K562 (cell line): ENCODE measurements around the gene HYAL1. TPM values are rescaled to one million over a fixed set of nuclear protein-coding genes. Genes with fewer than 3 reads are reported as not detected.

Source experiments
- ATAC-seq: fragments of 200-7000 bp; cut with Tn5 transposase; 3 replicates; pipeline ENCODE4 v1.9.1; 2020; ENCODE audit warnings: moderate library complexity
- BruUV-seq: library from RNA; stranded (reverse); fragments of 400-500 nt; replicated peaks from 2 replicates; lab custom pipeline; 2021; lab: Mats Ljungman, UMichigan
- CTCF ChIA-PET: fragments of 300-600 bp; formaldehyde crosslinking; extraction: SDS; loops from one replicate; lab custom pipeline; 2021; ENCODE audit warnings: low intra/inter-chr PET ratio; lab: Yijun Ruan, JAX
- POLR2A ChIA-PET: fragments of 300-600, 350-650 bp; sonication (Branson Sonifier 250); formaldehyde crosslinking; extraction: SDS; loops from one replicate; lab custom pipeline; 2021; ENCODE audit warnings: antibody characterized with exemption, inconsistent platforms; lab: Yijun Ruan, JAX
- DNase-seq, 4 experiments: peaks; one replicate each; pipeline versions ENCODE4 v3.0.0 to v3.0.0-alpha.2; 2011 to 2018; ENCODE audit warnings: low spot score in 3 of 4, mixed read lengths in 3 of 4; ENCODE audit errors: extremely low read depth in 1 of 4
- FAIRE-seq: peaks from 2 replicates; lab custom pipeline; 2011; peaks lifted over from hg19 to GRCh38; lab: Jason Lieb, UNC
- H2AFZ ChIP-seq: 2 replicates; pipeline ENCODE4 v1.6.0; 2011; ENCODE audit warnings: low read depth, low read length, control low read depth, inconsistent platforms
- H3K27ac ChIP-seq: fragments of 200-600 bp; 3 replicates; pipeline ENCODE4 v1.8.0; 2011; ENCODE audit warnings: low read depth, mild to moderate bottlenecking, control low read depth, inconsistent platforms, low read length, moderate library complexity, mixed read lengths; ENCODE audit errors: extremely low read depth
- H3K27me3 ChIP-seq, 2 experiments: fragments of 300-600 bp in 1 of 2; 2 replicates in 1 of 2; 3 replicates in 1 of 2; pipeline versions ENCODE4 v1.6.0 to v1.8.0; 2011; ENCODE audit warnings: inconsistent platforms in 2 of 2, low read length in 2 of 2, mild to moderate bottlenecking in 1 of 2, mixed read lengths in 1 of 2, moderate library complexity in 1 of 2; ENCODE audit not compliant: control insufficient read depth in 2 of 2, insufficient read depth in 2 of 2
- H3K36me3 ChIP-seq: fragments of 300-600 bp; 3 replicates; pipeline ENCODE4 v1.8.0; 2011; ENCODE audit warnings: mild to moderate bottlenecking, low read length, inconsistent platforms; ENCODE audit not compliant: control insufficient read depth, insufficient read depth
- H3K4me1 ChIP-seq, 2 experiments: fragments of 200-600 bp in 1 of 2; replicated peaks in 1 of 2; 2 replicates in 1 of 2; 3 replicates in 1 of 2; pipeline versions ENCODE4 v1.5.1 to v1.8.0; 2011; ENCODE audit warnings: inconsistent platforms in 2 of 2, low read length in 2 of 2, mild to moderate bottlenecking in 1 of 2, mixed read lengths in 1 of 2, moderate library complexity in 1 of 2; ENCODE audit not compliant: control insufficient read depth in 2 of 2, insufficient read depth in 2 of 2
- H3K4me2 ChIP-seq: 2 replicates; pipeline ENCODE4 v1.6.1; 2011; ENCODE audit warnings: low read length, control low read depth, inconsistent platforms, mixed read lengths; ENCODE audit not compliant: insufficient read depth
- H3K4me3 ChIP-seq: fragments of 200-600 bp; sonication (generic), shearing (Covaris generic); 2 replicates; pipeline ENCODE4 v1.5.1; 2016; ENCODE audit warnings: control low read depth, inconsistent platforms
- H3K79me2 ChIP-seq: fragments of 200-600 bp; 3 replicates; pipeline ENCODE4 v1.8.0; 2011; ENCODE audit warnings: low read length, inconsistent platforms; ENCODE audit not compliant: control insufficient read depth, insufficient read depth
- H3K9ac ChIP-seq, 2 experiments: 2 replicates each; pipeline versions ENCODE4 v1.6.0 to v1.6.1; 2011; ENCODE audit warnings: low read depth in 2 of 2, low read length in 2 of 2, control low read depth in 1 of 2, inconsistent platforms in 1 of 2, mild to moderate bottlenecking in 1 of 2, mixed read lengths in 1 of 2; ENCODE audit not compliant: insufficient read depth in 1 of 2
- H3K9me1 ChIP-seq: one replicate; pipeline ENCODE4 v1.6.0; 2011; ENCODE audit warnings: inconsistent platforms, mild to moderate bottlenecking, low read length, moderate library complexity; ENCODE audit not compliant: control insufficient read depth, insufficient read depth
- H3K9me3 ChIP-seq: replicated peaks from 2 replicates; pipeline ENCODE4 v1.5.1; 2011; ENCODE audit warnings: low read depth, low read length, inconsistent platforms; ENCODE audit not compliant: control insufficient read depth, insufficient read depth
- H4K20me1 ChIP-seq: replicated peaks from 2 replicates; pipeline ENCODE4 v1.6.1; 2011; ENCODE audit warnings: low read length, inconsistent platforms, mixed read lengths; ENCODE audit not compliant: control insufficient read depth, insufficient read depth
- BRD9 ChIP-seq: fragments of 450-650 bp; IDR thresholded peaks from 2 replicates; pipeline ENCODE4 v1.6.1; 2018; ENCODE audit warnings: low read depth; ENCODE audit not compliant: partially characterized antibody
- CBX3 ChIP-seq, 2 experiments: IDR thresholded peaks; 1 replicate in 1 of 2; 2 replicates in 1 of 2; pipeline ENCODE4 v1.6.1; 2012; ENCODE audit warnings: inconsistent platforms in 2 of 2, low read length in 2 of 2, borderline replicate concordance in 1 of 2, control low read depth in 1 of 2
- CHAMP1 ChIP-seq: fragments of 450-650 bp; IDR thresholded peaks from 2 replicates; pipeline ENCODE4 v1.6.1; 2016; ENCODE audit warnings: mild to moderate bottlenecking
- E2F4 ChIP-seq: sonication (generic); formaldehyde crosslinking; IDR thresholded peaks from 2 replicates; pipeline ENCODE4 v1.8.0; 2022; ENCODE audit warnings: mild to moderate bottlenecking, low read depth, missing genetic modification reagents
- FOXP1 ChIP-seq: sonication (generic); formaldehyde crosslinking; IDR thresholded peaks from 2 replicates; pipeline ENCODE4 v1.8.0; 2022; ENCODE audit warnings: mild to moderate bottlenecking, missing genetic modification reagents
- MEF2A ChIP-seq: IDR thresholded peaks from 2 replicates; pipeline ENCODE4 v1.6.1; 2011; ENCODE audit warnings: low read depth, mild to moderate bottlenecking, low read length, moderate library complexity; ENCODE audit not compliant: control insufficient read depth
- NR2C2 ChIP-seq, 2 experiments: fragments of 200-800 bp in 1 of 2; sonication (Bioruptor generic) in 1 of 2; sonication (generic) in 1 of 2; formaldehyde crosslinking in 1 of 2; IDR thresholded peaks; 2 replicates each; pipeline versions ENCODE4 v1.6.1 to v1.8.0; 2016 to 2022; ENCODE audit warnings: mild to moderate bottlenecking in 1 of 2, missing compliant biosample characterization in 1 of 2, missing genetic modification characterization in 1 of 2, missing genetic modification reagents in 1 of 2
- POLR2G ChIP-seq: fragments of 200-400 bp; formaldehyde crosslinking; IDR thresholded peaks from 2 replicates; pipeline ENCODE4 v1.6.1; 2017; ENCODE audit warnings: low read depth, mild to moderate bottlenecking, antibody characterized with exemption, low read length, moderate library complexity
- RBFOX2 ChIP-seq: fragments of 200-400 bp; formaldehyde crosslinking; IDR thresholded peaks from 2 replicates; pipeline ENCODE4 v1.6.1; 2017; ENCODE audit warnings: low read depth, mild to moderate bottlenecking, low read length, moderate library complexity
- RBM22 ChIP-seq: fragments of 200-400 bp; formaldehyde crosslinking; IDR thresholded peaks from 2 replicates; pipeline ENCODE4 v1.6.1; 2018; ENCODE audit warnings: low read length, low read depth; ENCODE audit not compliant: poor library complexity, severe bottlenecking
- SMARCE1 ChIP-seq: fragments of 450-650 bp; IDR thresholded peaks from 2 replicates; pipeline ENCODE4 v1.7.1; 2016; ENCODE audit warnings: mild to moderate bottlenecking
- WGBS: fragments of 100-300 bp; shearing (Covaris generic); methylation state at CpG from one replicate; pipeline ENCODE4 v1.1.6; 2016; ENCODE audit warnings: low coverage, mixed read lengths; ENCODE audit not compliant: insufficient coverage; ENCODE audit errors: missing lambda C conversion rate; 5-methylcytosine and 5-hydroxymethylcytosine counted together
- in situ Hi-C: fragments of 300-500 bp; cut with MboI; formaldehyde crosslinking; loops from 4 replicates; pipeline ENCODE4 v1.15.0; 2018; ENCODE audit warnings: inconsistent platforms, mixed read lengths
- intact Hi-C: fragments of 100-400 bp; cut with micrococcal nuclease; formaldehyde crosslinking; loops from 2 replicates; pipeline ENCODE4 v1.14.2; 2022
- polyA plus RNA-seq, 8 experiments: library from polyadenylated mRNA; depleted of rRNA in 4 of 8; stranded (reverse) in 5 of 8; unstranded in 3 of 8; fragments of >200 nt; fragmentation: Nextera tagmentation in 2 of 8; fragmentation: Illumina TruSeq in 1 of 8; extraction: Ambion mirVana in 2 of 8; extraction: Trizol in 1 of 8; gene quantifications; 2 replicates each; pipeline versions ENCODE4 v1.2.1 to v1.2.3, GENCODE V29; 2011 to 2014; ENCODE audit warnings: inconsistent platforms in 1 of 8, missing spikeins in 1 of 8
- total RNA-seq, 7 experiments: library from RNA; depleted of rRNA in 6 of 7; stranded (reverse); fragments of >200 nt in 6 of 7; fragmentation: Illumina TruSeq in 2 of 7; extraction: Trizol in 2 of 7; gene quantifications; 2 replicates each; pipeline versions ENCODE4 v1.2.1 to v1.2.3, GENCODE V29; 2011 to 2021; ENCODE audit warnings: low replicate concordance in 1 of 7

HYAL1 gene
- total and polyA plus RNA-seq, 9 of the 15 experiments (the other 6 are each of a cell fraction or from before 2014, with no cell fraction given), result 1.4 to 8.5 (median 4.7) TPM

- no peak for FAIRE-seq
- peaks cover 25 to 53% of the 10 kb centered on the region in 2 experiments; a peak in 4 of 5 replicates for H3K4me1 ChIP-seq
- CTCF ChIA-PET, result no interaction called here
These were observed 1.0 kb downstream of the HYAL1 start for GRCh38 chr3:50302095-50303012.

GRCh38 chr3:50300681-50301254, 2.6 kb downstream of the HYAL1 start:
- H3K4me2 ChIP-seq, result peak overlapping the region; percentile 94
- H3K79me2 ChIP-seq, result peaks cover 49% of the 10 kb centered on the region
- no peaks in the 10 kb centered on the region for H3K9me3 ChIP-seq
- H3K4me1 ChIP-seq, result peaks cover 25 to 62% of the 10 kb centered on the region in 2 experiments; a peak in 4 of 5 replicates
- no peak overlapping the region for H2AFZ ChIP-seq
- no peaks in the 10 kb centered on the region for H4K20me1 ChIP-seq
- POLR2A ChIA-PET, result no interaction called here
- in situ Hi-C loops, result no loop called here
- peak overlapping the region; percentile 83 for H3K4me3 ChIP-seq
- DNase-seq, result no peak
- H3K27ac ChIP-seq, result peak overlapping the region; percentile 99
- peak overlapping the region; percentile 87 to 94 for H3K9ac ChIP-seq
- H3K36me3 ChIP-seq, result peaks cover 19% of the 10 kb centered on the region; the same call in 2 of the 3 replicates
- ATAC-seq, result no peak
- H3K27me3 ChIP-seq, result no peaks in the 10 kb centered on the region
- WGBS, result 73% methylated on average over 5 of the region's 6 CpGs
- peak; percentile 23 for FAIRE-seq
- CTCF ChIA-PET, result no interaction called here
- no TSS peak for BruUV-seq
- intact Hi-C loops, result no loop called here
- no peaks in the 10 kb centered on the region for H3K9me1 ChIP-seq
- TF ChIP-seq RBM22, result no peak
- TF ChIP-seq E2F4 (CRISPR knock-in tag), result no peak
- no peak for TF ChIP-seq CBX3 (IDR thresholded peaks at IDR 0.05; ENCODE audit: borderline replicate concordance in 1 of 2, low read length in 2 of 2)
- TF ChIP-seq MEF2A, result no peak
- TF ChIP-seq BRD9, result no peak
- TF ChIP-seq SMARCE1, result no peak
- TF ChIP-seq CHAMP1, result no peak

More at GRCh38 chr3:50302095-50303012, 1.0 kb downstream of the HYAL1 start:
- Histone ChIP-seq H3K4me3 (peak overlapping the region; percentile 45), H3K9ac (peak overlapping the region; percentile 68 to 93), H3K27ac (peak overlapping the region; percentile 83), H3K79me2 (peaks cover 47% of the 10 kb centered on the region), H3K4me2 (peak overlapping the region; percentile 80), H4K20me1 (no peaks in the 10 kb centered on the region), H3K27me3 (no peaks in the 10 kb centered on the region), H3K36me3 (peaks cover 12% of the 10 kb centered on the region; the same call in 2 of the 3 replicates), H3K9me3 (no peaks in the 10 kb centered on the region), H3K9me1 (no peaks in the 10 kb centered on the region), H2AFZ (no peak overlapping the region)
- DNase-seq (no peak), ATAC-seq (no peak)
- TF ChIP-seq RBFOX2 (peak; percentile 27; the same call in 1 of the 2 replicates), NR2C2 (CRISPR knock-in tag; IDR thresholded peaks at IDR 0.05) (no peak), NR2C2 (tag; IDR thresholded peaks at IDR 0.05) (0 out of 2 replicates have a peak, but pooled peaks have one; percentile 12), FOXP1 (no peak), POLR2G (0 out of 2 replicates have a peak, but pooled peaks have one; percentile 11)
- 76% methylated on average over 15 of the region's 32 CpGs for WGBS
- POLR2A ChIA-PET, result interaction anchor here (0.5 to 1.5 kb wide), 9 partner anchors 11 to 51 kb away, joined by 3 to 5 read pairs (median 4); partner anchors contain the start of gene LSMEM2
- in situ Hi-C loops (no loop called here), intact Hi-C loops (no loop called here)
- no TSS peak for BruUV-seq
